ENCODE measurements around the gene CELSR3.

The CELSR3 gene

GRCh38 chr3:48648188-48648850 is 14.4 kb downstream of the CELSR3 start:
- peaks cover 4% of the 10 kb centered on the region for H3K27me3 Mint-ChIP-seq (ENCODE audit: low read depth)
- no peak overlapping the region for H3K27ac Mint-ChIP-seq
- TF ChIP-seq, protein P1, sequence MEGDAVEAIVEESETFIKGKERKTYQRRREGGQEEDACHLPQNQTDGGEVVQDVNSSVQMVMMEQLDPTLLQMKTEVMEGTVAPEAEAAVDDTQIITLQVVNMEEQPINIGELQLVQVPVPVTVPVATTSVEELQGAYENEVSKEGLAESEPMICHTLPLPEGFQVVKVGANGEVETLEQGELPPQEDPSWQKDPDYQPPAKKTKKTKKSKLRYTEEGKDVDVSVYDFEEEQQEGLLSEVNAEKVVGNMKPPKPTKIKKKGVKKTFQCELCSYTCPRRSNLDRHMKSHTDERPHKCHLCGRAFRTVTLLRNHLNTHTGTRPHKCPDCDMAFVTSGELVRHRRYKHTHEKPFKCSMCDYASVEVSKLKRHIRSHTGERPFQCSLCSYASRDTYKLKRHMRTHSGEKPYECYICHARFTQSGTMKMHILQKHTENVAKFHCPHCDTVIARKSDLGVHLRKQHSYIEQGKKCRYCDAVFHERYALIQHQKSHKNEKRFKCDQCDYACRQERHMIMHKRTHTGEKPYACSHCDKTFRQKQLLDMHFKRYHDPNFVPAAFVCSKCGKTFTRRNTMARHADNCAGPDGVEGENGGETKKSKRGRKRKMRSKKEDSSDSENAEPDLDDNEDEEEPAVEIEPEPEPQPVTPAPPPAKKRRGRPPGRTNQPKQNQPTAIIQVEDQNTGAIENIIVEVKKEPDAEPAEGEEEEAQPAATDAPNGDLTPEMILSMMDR (IDR thresholded peaks at IDR 0.05; ENCODE audit: unreplicated experiment in 3 of 3), result no peak

DNA sequence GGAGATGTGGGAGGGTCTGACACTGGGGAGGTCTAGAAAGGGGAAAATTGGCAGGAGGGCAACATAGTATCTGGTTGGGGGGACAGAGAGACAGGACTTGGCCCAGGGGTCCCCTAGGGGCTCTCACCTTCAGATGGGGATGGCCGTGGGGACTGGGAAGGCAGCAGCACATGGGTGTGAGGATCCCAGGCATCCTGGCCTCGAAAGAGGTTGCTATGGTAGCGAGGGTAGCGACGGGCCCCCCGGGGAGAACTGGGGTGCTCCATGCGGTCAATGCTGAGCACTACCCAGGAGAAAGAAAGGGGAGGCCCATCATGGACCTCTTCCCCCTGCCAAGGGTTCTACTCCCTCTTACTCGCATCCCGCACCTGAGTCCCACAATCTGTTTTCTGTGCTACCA is 15.0 kb downstream of the CELSR3 start:
- Mint-ChIP-seq H3K4me1 (no peaks in the 10 kb centered on the region), H3K4me3 (no peak overlapping the region), H3K9me3 (no peaks in the 10 kb centered on the region), H3K27me3 (ENCODE audit: low read depth) (peaks cover 5% of the 10 kb centered on the region), H3K27ac (no peak overlapping the region), H3K36me3 (ENCODE audit: low read depth) (peaks cover 4% of the 10 kb centered on the region)
- TF ChIP-seq, protein P1 (IDR thresholded peaks at IDR 0.05; ENCODE audit: unreplicated experiment in 3 of 3), result no peak

More at GRCh38 chr3:48648188-48648850, 14.4 kb downstream of the CELSR3 start:
- H3K4me1 Mint-ChIP-seq, result no peaks in the 10 kb centered on the region
- H3K9me3 Mint-ChIP-seq, result no peaks in the 10 kb centered on the region
- peaks cover 7% of the 10 kb centered on the region for H3K36me3 Mint-ChIP-seq (ENCODE audit: low read depth)
- no peak overlapping the region for H3K4me3 Mint-ChIP-seq

DNA sequence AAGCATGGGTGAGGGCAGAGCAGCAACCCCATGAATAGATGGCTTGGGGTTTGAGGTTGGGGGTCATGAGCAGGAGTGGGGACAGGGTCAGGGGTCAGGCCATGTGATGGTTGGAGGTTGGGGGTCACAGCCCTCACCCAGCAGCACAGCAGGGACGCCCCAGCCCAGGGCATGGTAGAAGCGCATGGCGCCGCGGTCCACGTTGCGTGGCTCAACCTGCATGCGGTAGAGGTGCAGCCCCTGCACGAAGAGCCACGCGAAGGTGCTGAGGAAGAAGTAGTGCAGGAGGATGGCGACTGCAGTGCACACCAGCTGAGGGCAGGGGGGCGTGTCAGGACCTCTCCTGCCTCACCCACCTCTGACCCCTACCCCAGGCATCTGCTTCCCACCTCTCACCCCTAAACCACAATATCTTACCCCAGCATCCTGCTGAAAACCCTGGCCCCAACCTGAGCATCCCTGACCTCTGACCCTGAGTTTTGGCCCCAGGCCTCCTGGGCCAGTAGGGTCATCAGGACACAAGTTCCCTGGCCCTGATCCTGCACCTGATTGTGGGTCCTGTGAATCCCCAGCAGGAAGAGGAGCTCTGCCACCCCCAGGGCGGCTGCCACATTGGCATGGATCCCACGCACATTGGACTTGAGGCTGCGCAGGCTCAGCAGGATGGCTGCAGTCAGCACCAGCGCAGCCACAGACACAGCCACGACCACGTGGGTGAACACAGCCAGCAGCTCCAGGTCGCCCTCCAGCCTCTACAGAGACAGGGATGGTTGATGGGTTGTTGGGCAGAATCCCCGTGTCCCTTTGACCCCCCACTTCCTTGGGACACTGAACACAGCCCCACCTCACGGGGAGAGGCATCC is 17.6 kb downstream of the CELSR3 start:
- Mint-ChIP-seq H3K36me3 (ENCODE audit: low read depth) (peaks cover 4% of the 10 kb centered on the region), H3K4me3 (no peak overlapping the region), H3K4me1 (no peaks in the 10 kb centered on the region), H3K27me3 (ENCODE audit: low read depth) (peaks cover 5% of the 10 kb centered on the region), H3K9me3 (no peaks in the 10 kb centered on the region), H3K27ac (no peak overlapping the region)
- TF ChIP-seq, protein P1 (IDR thresholded peaks at IDR 0.05; ENCODE audit: unreplicated experiment in 3 of 3), result no peak

- H3K36me3 Mint-ChIP-seq (ENCODE audit: low read depth), result peaks cover 4% of the 10 kb centered on the region
- no peaks in the 10 kb centered on the region for H3K9me3 Mint-ChIP-seq
- H3K27me3 Mint-ChIP-seq (ENCODE audit: low read depth), result peaks cover 3% of the 10 kb centered on the region
- H3K27ac Mint-ChIP-seq, result no peak overlapping the region
- H3K4me3 Mint-ChIP-seq, result no peak overlapping the region
- TF ChIP-seq, protein P1 (IDR thresholded peaks at IDR 0.05; ENCODE audit: unreplicated experiment in 3 of 3), result no peak
- H3K4me1 Mint-ChIP-seq, result no peaks in the 10 kb centered on the region
Measured at GRCh38 chr3:48642605-48643004, 20.1 kb downstream of the CELSR3 start.

DNA sequence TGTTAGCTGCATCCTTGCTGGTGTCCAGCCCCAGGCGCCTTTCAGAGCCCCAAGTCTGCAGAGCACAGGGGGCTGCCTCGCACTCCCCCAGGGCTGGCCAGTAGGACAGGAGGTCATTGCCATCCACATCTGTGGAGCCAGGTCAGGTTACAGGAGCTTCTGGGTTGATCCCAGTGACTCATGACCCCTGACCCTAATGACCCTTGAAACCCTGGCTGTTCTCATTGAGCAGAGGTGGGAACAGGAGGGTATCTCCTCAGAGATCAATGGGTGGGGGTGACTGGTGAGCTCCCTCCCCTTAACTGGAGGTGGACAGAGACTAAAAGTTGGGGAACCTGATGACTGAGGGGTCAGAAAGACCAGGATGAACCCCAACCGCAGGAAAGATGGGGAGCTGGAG is 21.3 kb downstream of the CELSR3 start:
- peaks cover 3% of the 10 kb centered on the region for H3K27me3 Mint-ChIP-seq (ENCODE audit: low read depth)

More for the DNA sequence above, 21.3 kb downstream of the CELSR3 start:
- TF ChIP-seq, protein P1 (IDR thresholded peaks at IDR 0.05; ENCODE audit: unreplicated experiment in 3 of 3), result no peak
- H3K4me1 Mint-ChIP-seq, result peaks cover 10% of the 10 kb centered on the region
- H3K36me3 Mint-ChIP-seq (ENCODE audit: low read depth), result peaks cover 4% of the 10 kb centered on the region
- H3K9me3 Mint-ChIP-seq, result no peaks in the 10 kb centered on the region
- no peak overlapping the region for H3K27ac Mint-ChIP-seq
- H3K4me3 Mint-ChIP-seq, result no peak overlapping the region

Measured in nephron (organoid).